ENCODE results near the gene CCNY.
"Not testable (repeated sequence)": the region's sequence is repeated elsewhere in the genome, so short reads cannot be mapped to it uniquely, and the experiment has no call there.

CCNY gene

DNA sequence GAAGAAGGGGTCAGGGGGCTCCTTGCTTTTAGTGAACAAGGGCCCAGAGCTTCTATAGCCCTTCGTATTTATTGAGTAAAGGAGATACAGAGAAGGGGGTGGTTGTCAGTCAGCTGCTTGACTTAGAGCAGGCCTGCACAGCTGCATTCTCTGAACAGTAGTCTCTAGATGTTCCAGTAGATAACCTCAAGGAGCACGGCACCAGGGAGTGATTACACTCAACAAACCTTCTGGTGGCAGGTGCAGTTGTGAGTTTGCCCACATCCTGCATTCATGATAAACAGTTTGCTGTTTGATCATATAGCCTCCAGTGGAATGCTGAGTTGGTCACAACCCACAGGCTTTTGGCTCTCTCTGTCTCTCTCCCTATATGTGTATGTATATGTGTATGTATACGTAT lies 198.8 kb downstream of the CCNY start:
- no peak for DNase-seq

- DNase-seq = no peak
These were observed 200.5 kb downstream of the CCNY start for GRCh38 chr10:35536789-35537188.

DNA sequence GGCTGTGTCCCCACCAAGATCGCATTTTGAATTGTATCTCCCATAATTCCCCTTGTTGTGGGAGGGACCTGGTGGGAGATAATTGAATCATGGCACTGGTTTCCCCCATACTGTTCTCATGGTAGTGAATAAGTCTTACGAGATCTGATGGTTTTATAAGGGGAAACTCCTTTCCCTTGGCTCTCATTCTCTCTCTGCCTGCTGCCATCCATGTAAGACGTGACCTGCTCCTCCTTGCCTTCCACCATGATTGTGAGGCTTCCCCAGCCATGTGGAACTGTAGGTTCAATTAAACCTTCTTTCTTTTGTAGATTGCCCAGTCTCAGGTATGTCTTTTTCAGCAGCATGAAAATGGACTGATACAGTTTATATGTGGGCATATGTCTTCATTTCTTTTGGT lies 201.6 kb downstream of the CCNY start:
- not testable (repeated sequence) for DNase-seq

- DNase-seq = no peak
These were observed 204.2 kb downstream of the CCNY start for GRCh38 chr10:35540296-35541164.

GRCh38 chr10:35541720-35542119 lies 205.4 kb downstream of the CCNY start:
- DNase-seq = no peak

GRCh38 chr10:35542303-35542702 lies 206.0 kb downstream of the CCNY start:
- DNase-seq = no peak

DNA sequence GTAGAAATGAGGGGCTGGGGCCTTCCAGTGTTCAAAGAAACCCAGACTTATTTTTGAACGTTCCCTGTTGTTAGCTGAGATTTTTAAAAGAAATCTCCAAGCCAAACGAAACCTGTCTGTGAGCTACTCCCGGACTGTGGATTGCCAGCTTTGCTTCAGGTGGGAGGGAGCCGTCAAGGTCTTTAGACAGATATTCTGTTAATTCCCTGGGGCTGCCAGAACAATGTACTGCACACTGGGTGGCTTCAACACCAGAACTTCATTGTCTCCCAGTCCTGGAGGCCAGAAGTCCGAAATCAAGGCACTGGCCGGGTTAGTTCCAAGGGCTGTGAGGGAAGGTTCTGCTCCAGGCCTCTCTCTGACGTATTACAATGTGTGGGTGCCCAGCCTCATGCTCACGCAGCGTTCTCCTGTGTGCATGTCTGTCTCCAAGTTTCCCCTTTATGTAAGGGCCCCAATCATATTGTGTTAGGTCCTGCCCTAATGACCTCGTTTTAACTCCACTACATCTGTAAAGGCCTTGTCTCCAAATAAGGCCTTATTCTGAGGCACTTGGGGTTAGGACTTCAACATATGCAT lies 208.9 kb downstream of the CCNY start:
- no peak for DNase-seq

DNA sequence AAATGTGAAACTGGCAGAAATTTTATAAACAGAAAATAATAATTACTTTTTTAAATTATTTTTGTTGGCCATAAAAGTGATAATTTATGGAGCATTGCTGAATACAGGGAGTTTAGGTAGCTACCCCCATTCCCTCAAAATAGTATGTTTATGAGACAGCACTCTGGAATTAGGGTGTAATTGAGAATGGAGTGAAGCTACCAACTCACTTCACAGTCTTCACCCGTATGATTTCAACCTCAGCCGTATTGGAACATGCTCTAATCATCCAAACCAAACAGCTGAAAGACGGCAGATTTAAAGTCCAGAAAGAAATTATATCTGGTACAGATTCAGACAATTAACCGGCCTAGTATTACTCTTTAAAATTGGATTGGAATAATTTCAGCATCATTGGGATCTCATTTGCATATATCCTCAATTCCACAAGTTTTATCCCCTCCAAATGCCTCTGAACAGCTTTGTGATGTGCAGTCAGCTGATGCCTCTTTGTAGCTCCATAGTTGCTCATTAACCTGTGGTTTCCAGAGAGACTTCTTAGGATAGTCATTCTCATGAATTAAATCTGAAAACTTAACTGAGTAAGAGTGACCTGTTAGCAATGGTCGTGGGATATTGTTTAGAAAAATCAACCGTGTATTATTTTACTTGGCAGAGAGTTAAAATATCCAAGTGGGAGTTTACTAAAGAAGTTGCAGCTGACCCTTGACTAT lies 209.7 kb downstream of the CCNY start:
- no peak for DNase-seq

- no peak for DNase-seq
These were observed 210.5 kb downstream of the CCNY start for GRCh38 chr10:35546824-35547225.

- peak; percentile 8 to 58 for DNase-seq
These were observed 216.5 kb downstream of the CCNY start for GRCh38 chr10:35552650-35553342.

DNA sequence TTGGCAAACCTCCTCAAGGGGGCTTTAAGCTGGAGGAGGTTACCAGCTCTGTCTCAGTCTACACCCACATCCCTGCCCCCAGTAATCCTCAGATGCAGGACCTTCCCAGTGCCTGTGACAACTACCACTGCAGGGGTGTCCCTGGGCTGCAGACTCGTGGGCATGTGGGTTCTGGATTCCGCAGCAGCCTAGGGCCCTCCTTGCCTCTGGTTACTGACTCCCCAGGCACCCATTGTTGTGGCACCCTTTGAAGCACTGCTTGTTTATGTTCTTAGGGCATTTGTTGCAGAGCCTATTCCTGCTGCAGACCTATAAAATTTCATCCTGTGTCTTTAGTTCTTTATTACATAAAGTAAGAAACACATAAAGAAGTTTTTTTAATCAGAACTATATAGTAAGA lies 217.7 kb downstream of the CCNY start:
- DNase-seq = peak in 1 of 2 donors; percentile 5

GRCh38 chr10:35554461-35555056 lies 218.2 kb downstream of the CCNY start:
- no peak for DNase-seq

- DNase-seq = no peak
These were observed 219.9 kb downstream of the CCNY start for GRCh38 chr10:35555962-35556930.

DNA sequence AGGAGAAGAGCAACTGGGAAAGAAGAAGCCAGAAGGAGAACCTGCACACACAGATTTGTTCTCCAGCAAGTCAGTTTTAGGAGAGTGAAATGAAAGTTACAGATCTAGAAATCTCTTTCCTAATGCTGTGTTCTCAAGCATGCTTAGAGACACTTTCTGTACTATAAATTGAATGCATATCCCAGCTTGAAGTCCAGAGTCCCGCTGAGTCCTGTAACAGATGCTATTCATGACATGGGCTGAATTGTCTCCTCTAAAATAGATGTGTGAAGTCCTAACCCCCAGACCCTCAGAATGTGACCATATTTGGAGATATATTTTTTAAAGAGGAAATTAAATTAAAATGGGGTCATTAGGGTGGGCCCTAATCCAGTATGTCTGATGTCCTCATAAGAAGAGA lies 222.0 kb downstream of the CCNY start:
- DNase-seq = no peak

- DNase-seq = no peak
These were observed 223.1 kb downstream of the CCNY start for GRCh38 chr10:35559416-35559815.

GRCh38 chr10:35561715-35562114 lies 225.4 kb downstream of the CCNY start:
- DNase-seq = peak; percentile 61 to 88

- no peak for DNase-seq
These were observed 226.1 kb downstream of the CCNY start for GRCh38 chr10:35562427-35562826.

DNA sequence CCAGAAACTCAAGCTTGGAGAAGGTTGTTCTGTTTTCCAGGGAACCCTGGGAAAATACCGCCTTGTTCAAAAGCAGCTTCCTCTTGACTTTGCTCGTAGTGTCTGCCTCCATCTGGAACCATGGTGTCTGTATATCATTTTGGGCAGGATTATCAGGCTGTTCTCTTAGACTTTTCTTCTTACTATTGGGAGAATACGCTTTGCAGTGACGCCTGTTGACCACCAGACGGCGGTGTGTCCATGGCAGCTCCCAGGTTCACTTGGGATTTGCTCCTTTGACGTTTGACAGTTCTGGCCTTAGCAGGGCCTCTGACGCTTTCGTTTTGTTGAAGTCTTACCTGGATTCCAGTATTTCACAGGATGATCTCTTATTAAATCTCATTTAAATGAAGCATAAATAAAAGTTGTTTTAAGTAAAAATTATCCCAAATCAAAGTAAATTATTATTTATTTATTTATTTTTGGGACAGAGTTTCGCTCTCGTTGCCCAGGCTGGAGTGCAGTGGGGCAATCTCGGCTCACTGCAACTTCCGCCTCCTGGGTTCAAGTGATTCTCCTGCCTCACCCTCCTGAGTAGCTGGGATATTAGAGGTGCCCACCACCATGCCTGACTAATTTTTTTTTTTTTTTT lies 227.1 kb downstream of the CCNY start:
- peak; percentile 59 to 62 for DNase-seq

- DNase-seq = peak; percentile 74 to 93
These were observed 228.1 kb downstream of the CCNY start for GRCh38 chr10:35564341-35564968.

DNA sequence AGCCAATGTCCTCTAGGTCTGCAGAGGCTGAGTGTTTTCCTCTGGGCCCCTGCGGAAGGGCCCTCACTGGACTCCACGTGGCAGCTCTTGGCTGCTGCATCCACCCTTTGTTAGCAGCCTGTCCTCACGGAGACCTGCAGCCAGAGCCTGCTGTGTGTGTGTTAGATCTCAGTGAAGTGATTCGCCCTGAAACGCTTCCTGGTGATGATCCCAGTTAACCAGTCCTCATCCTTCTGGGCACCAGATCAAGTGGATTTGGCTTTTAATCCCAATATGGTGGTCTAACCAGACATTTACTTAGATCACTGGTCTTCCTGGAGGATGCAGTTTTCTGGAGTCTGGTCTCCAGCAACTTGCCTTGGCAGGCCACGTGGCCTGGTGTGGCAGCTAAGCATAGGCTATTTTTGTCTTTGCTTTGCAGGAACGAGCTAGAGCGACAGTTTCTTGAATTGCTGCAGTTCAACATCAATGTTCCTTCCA lies 229.3 kb downstream of the CCNY start:
- DNase-seq = no peak

All from inflammatory macrophage (primary cell).